ENCODE results near the gene DYNLRB2.

Gene DYNLRB2

DNA sequence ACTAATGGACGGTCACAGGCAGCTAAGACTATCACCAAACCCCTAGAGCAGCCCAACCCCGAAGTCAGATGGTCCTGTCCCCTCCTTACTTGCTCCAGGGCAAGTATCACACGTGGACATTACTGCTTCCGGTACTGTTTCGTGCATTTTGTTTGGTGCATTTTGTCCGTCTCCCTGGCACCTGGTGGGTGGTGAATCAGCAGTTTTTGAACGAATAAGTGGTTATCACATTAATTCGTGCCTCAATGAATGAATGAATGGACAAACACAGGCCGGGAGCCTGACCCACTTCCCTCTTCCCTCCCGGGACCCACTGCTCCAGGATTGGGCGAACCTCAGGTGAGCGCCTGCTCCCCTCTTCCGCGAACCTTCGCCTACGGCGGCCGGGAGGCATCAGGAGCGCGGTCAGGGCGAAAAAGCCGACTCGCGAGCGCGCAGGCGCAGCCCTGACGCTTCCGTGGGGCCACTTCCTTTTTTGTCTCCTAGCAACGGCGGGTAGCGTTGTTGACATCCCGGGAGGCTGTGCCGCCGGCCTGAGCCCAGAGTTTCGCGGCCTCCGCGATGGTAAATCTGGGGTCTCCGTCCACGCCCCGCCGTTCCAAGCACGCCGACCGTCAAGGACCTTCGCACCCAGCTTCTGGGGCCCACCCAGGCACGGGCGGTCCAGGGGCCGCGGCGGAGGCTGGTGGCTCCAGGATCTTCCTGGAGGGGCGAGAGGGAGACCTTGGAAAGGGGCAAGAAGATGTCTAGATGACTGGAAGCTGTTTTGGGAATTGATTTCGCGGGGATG lies at the start of gene DYNLRB2:
Gene DYNLRB2 (plus strand): TSS at position 478 of the 790 bp plus-strand sequence. CDS start 84 bp downstream, at position 562.
- peak; percentile 86 for DNase-seq

- no peak for DNase-seq
These were observed 40.5 kb upstream of the DYNLRB2 start for GRCh38 chr16:80500116-80500859.

DNA sequence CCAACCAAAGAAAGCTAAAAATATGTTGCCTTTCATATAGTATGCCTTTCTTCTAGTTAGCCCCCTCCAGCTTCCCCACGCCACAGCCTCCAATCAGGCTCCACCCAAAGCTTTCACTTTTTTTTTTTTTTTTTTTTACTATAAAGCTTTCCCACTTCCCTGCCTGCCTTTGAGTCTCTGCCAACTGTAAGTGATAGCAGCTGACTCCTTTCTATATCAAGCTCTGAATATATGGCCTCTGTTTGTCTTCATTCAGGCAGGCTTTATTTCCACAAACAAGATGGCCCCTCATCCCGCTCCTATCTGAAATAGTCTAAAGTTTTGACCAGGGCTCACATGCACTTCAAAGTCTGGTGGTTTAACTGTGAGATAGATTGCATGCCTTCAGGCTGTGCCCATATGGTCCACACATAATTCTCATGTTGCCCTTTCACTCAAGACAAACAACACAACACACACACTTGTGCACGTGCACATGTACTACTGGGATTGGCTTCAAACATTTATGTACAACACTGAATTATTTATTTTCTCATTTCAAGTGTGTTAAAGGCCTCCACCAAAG lies 39.8 kb upstream of the DYNLRB2 start:
- DNase-seq: no peak

DNA sequence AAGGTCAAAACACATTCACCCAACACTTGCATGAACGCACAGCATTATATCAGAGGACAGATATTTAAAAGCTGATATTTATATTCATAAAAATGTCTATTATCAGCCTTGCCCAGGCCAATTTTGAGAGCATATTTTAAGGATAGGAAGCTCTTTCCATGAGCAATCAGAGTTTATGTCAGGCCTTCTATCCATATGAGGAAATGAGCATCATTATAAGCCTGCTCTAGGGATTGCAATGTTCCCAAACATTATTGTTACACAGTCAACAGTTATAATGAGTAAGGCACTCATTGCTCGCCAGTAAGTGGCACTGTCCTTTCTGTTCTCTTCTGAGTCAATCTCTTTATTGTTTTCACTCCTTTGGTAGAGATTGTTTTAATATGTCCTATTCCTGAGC lies 37.7 kb upstream of the DYNLRB2 start:
- no peak for DNase-seq

DNA sequence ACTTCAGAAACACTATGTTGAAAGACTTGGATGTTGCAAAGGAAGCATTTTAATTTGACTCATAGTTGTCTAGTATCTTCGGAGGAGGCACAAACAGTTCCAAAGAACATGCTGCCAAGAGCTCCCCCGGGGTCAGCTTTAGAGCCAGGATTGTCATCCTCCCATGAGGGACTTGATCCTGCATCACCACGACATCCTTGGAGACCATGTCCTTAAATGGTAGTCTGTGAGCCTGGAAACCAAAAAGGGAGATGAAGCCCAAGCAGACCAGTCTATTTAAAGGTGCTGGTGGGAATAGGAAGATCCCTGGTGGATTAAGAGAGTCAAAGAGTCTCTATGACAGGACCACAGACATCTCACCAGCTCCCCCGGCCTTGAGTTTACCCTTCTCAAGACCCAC lies 33.3 kb upstream of the DYNLRB2 start:
- no peak for DNase-seq

GRCh38 chr16:80509872-80510271 lies 30.9 kb upstream of the DYNLRB2 start:
- no peak for DNase-seq

GRCh38 chr16:80511824-80512592 lies 28.8 kb upstream of the DYNLRB2 start:
- DNase-seq: no peak

GRCh38 chr16:80512593-80512853 lies 28.3 kb upstream of the DYNLRB2 start:
- no peak for DNase-seq

- DNase-seq: no peak
These were observed 25.4 kb upstream of the DYNLRB2 start for GRCh38 chr16:80515374-80515773.

GRCh38 chr16:80517846-80518245 lies 22.9 kb upstream of the DYNLRB2 start:
- no peak for DNase-seq

DNA sequence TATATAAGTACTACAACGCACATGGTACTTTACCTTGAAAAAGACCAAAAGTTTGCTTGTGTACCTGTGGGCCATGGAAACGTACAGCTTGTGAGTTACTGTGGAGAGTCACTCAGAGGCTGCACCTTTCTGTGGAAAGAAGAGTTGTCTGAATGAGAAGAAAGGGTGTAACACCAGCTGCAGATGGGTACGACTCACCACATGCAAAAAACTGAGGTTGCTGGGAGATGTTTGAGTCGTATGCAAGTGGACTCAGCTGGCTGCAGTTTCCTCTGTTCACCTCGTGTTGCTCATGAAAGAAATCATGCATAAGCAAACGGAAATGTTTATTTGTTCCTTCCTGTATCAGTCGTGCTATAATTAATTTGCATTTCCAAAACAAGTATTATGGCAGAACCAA lies 22.4 kb upstream of the DYNLRB2 start:
- no peak for DNase-seq

DNA sequence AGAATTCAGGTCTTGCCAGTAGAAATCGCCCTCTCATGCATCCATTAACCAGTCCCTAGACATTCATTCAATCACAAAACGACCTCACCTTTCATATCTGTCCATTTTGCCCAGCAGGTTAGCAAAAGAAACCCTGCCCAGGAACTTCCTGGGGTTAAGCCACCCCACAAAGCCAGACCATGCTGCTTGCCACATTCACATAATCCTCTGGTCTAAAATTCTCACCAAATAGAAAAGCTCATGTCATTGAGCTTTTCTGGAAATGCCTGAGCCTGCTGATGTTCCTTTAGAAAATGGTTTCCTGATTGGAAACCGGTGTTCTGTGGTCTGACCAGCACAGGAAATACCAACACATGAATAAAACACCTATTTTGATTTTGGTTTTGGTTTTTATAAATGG lies 21.6 kb upstream of the DYNLRB2 start:
- no peak for DNase-seq

- DNase-seq: no peak
These were observed 15.4 kb upstream of the DYNLRB2 start for GRCh38 chr16:80525420-80525819.

DNA sequence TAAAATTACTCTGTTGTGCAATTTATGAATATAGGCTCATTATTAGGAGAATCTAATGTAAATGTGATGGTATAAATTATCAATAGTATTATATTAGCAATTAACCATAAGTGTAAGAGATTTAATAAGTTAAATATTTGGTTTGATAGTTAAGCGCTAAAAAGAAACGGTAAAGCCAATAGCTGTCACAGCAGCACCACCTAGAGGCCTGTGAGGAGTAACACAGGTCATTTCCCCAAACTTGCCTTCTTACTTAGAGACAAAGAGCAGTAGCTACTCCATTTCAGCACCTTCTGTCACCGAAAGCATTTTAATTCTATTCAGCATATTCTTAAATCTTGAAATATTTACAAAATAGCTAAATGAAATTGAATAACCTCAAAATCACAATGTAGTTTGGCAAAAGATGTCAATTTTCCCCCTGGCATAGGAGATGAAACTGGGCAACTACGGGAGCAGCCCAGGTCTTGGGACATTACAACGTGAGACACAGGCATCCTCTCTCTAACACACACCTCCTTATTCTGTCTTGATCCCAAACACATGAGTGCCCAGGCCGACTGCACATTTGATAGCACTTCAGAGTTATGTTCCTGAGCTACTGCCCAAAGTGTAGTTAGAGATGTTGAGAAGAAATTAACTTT lies 14.3 kb upstream of the DYNLRB2 start:
- DNase-seq: peak; percentile 37

DNA sequence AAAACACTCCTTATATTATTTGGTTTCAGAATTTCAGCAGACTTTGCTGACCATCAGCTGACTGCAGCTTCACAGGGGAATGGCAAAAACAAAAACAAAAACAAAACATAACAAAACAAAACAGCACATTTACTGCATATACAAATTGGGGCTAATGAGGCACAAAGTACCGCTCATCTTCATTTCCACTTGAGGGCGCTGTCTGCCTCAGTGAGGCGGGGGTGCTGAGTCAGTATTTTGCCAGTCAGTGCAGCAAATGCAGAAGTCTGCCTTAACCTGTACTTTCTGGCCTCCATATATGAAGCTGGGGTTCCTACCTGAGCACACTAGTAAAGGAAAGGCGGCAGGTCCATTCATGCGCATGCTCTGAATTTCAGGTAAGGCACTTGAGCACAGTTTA lies 13.5 kb upstream of the DYNLRB2 start:
- peak; percentile 22 for DNase-seq

DNA sequence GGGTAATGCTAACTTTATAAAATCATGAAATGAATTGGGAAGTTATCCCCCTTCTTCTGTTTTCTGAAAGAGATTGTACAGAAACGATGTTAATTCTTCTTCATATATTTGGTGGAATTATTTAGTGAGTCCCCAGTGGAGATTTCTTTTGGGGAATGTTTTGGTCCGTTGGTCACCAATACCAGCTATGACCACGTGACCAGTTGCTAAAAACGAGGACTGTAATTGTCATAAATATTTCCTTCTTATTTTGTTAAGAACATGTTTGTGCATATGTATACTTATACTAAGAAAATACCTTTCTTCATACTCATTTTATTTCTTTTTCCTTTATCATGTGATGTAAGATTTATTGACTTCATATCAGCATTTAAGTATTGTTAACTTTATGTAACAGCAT lies 10.3 kb upstream of the DYNLRB2 start:
- DNase-seq: no peak

GRCh38 chr16:80536238-80536637 lies 4.6 kb upstream of the DYNLRB2 start:
- DNase-seq: no peak

DNA sequence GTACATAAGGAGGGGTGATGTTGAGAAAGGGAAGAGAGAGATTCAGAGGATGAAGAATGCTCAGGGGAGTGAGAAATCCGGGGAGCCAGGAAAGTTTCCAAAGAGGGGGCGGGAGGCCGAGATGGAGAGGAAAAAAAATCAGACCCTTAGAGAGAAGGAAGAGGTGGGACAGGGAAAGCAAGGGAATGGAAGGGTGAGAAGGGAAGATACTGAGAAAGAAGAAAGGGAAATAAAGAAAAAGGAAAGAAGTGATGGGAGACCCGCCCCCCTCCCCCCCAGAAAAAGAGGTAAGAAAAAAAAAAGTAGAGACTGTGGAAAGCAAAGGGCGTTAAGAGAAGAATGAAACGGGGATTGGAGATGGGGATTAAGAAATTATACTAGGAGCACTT lies 507 bp downstream of the DYNLRB2 start:
- DNase-seq: no peak

GRCh38 chr16:80543162-80543561 lies 2.4 kb downstream of the DYNLRB2 start:
- no peak for DNase-seq

DNA sequence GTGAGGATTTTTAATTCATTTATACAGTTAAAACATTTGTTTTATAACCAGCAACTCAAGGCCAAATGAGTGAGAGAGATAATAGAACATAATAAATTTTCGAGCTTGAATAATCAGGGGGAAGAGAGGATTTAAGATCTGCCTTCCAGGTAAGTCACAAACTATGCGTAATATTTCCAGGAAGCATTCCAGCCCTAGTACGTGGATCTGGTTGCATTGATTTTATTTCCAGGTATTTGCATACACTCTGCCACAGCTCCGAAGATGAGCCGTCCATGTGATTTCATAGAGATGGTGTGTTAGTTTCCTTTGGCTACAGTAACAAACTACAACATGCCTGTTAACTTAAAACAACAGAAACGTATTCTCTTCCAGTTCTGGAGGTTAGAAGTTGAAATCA lies 3.5 kb downstream of the DYNLRB2 start:
- no peak for DNase-seq

DNA sequence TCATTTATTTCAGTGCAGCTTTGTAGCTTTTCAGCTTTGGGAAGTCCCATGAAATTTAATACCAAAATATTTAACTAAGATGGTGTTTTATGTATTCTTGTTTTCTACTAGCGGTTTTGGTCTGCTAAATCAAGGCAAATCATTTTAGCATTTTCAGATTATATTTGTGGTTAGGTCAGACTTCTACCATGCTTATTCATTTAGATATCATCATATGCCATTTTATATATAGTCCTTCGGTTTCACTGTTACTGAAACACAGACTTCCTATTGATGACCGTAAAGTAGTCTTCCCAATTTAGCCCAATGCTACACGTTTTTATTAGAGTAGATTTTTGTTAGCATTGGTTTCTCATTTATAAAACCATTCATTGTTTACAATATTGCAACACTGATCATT lies 5.5 kb downstream of the DYNLRB2 start:
- DNase-seq: no peak

DNA sequence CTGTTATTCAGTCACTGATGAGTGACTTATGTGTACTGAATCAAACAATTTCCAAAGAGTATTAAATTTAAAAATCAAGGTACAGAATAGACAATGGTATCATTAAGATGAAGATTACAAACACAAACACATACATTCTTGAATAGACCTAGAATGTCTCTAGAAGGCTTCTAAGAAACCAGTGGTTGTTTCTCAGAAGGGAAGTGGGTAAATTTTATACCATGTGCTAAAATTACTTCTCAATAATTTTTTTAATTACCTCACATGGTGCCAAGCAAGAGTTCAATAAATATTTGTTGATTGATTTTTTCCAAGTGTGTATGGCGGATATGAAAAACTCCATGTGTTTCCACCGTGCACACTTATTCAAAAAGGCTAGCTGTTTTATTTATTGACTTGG lies 6.4 kb downstream of the DYNLRB2 start:
- DNase-seq: no peak

- DNase-seq: no peak
These were observed 11.5 kb downstream of the DYNLRB2 start for GRCh38 chr16:80552277-80552676.
